ENCODE results near the gene PEX11A.
A peak's percentile ranks its signal among the peaks of the same experiment; 100 is the strongest.
"Not testable (repeated sequence)": the region's sequence is repeated elsewhere in the genome, so short reads cannot be mapped to it uniquely, and the experiment has no call there.

PEX11A gene, protein sequence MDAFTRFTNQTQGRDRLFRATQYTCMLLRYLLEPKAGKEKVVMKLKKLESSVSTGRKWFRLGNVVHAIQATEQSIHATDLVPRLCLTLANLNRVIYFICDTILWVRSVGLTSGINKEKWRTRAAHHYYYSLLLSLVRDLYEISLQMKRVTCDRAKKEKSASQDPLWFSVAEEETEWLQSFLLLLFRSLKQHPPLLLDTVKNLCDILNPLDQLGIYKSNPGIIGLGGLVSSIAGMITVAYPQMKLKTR

DNA sequence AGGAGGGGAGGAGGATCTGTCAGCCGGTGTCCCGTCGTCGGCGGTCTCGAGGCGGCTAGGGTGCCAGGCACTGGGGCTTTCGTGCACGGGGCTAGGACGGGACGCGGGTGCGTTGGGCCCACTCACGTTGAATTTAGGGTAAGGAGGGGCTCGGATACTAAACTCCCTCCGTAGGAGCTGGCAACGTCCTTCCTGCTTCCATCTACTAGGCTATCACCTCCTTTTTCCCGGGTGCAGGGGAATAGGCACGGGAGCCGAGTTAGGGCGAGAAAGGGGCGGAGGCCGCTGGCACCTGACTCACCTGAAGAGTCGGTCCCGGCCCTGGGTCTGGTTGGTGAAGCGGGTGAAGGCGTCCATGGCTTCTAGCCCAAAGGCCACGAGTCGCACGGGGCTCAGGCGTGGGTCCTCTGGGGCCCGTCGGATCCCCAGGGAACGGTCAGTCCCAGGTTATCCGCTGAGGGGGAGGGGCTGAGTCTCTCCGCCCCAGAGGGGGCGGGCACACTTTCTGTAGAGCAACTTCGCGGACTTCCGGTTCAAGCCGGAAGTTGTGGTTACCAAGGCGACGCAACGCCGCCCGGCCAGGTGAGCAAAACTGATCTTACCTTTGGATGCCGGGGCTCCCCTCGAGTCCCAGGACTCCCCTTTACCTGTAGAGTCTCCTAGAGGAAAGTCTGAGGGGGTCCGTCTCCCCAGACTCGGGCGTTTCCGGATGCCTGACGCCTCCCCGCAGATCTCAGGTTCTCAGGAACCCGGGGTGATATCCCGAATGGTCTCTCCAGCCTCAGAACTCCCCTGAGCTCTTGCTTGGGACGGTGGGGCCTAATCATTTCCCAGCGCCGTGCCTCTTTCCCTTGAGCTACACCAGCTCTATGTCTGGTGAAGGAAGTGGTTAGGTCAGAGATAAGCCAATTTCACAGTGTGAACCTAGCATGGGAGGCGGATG is at the start of gene PEX11A, which contains the start of gene WDR93:
PEX11A (minus strand) TSS at position 479 of the 943 bp plus-strand sequence; CDS start at position 357, 122 bp downstream.
WDR93 (plus strand) TSS at position 536 of the 943 bp plus-strand sequence. CDS start 10,936 bp downstream, outside the sequence.
- peak; percentile 79 for DNase-seq

DNA sequence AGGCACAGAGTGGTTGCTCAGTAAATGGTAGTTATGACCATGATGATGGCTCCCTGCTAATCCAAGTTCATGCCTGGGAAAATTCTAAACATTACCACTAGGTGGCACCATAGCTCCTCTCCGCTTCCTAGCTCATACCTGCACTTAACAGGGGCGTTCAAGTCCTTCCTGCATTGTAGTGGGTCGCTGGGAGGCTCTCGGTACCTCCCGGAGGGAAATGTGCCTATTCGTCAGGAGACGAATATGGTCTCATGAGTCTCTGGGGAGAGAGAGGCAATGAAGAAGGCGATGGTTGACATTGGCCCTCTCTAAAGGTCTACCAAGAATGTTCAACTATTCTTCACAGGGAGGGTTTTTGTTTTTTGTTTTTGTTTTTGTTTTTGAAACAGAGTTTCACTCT is 49.6 kb upstream of the PEX11A start:
- DNase-seq: peak; percentile 77

- no peak for DNase-seq
Measured at GRCh38 chr15:89735773-89736172, 45.2 kb upstream of the PEX11A start.

GRCh38 chr15:89732451-89733172 is 42.1 kb upstream of the PEX11A start:
- DNase-seq: no peak

DNA sequence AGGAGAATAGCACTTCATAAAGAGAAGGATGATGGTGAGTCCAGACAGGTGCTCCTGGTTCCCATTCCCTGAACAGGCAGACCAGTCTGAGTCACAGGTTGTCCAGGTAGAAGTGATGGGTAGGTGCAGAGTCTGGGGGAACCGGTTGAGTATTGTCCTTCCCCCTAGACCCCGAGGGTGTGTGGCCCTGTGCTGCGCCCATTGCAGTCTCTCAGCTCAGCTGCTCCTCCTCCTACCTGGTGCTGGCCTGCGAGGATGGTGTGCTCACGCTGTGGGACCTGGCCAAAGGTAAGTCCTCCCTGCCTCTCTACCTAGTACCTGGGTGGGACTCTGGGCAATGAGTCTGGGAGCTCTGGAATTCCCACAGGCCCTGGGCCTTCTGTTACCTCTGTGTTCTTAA is 40.7 kb upstream of the PEX11A start:
- no peak for DNase-seq

DNA sequence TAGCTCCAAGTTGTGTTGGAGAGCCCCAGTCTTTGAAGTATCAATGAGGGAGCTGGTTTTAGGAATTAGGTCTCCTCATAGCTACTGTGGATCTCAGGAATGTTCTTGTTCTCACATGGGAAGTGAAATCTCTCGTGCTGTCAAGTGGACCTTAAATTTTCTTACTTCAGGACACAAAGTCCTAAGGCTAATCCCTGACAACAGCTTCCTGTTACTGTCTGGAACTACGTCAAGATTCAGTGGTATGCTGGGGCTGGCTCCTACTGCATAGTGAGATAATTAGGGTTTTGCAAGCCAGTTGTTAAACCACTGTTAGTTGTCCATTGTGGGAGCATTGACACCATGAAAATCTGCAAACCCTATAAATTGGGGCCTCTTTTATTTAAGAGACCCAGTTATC is 37.7 kb upstream of the PEX11A start:
- DNase-seq: no peak

- no peak for DNase-seq
Measured at GRCh38 chr15:89725064-89725463, 34.5 kb upstream of the PEX11A start.

DNA sequence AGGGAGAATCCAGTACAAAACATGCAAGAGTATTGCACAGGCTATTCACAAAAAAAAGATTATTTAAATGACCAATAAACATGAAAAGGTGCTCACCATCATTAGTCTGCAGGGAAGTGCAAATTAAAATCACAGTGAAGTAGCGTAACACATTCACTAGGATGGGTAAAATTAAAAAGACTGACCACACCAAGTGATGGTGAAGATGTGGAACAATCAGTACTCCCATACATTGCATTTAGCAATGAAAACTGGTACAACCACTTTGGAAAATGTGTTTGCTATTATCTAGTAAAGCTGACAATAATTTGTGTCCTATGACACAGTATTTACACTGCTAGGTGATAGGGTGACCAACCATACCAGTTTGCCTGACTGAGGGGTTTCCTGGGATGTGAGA is 34.1 kb upstream of the PEX11A start:
- DNase-seq: no peak

- no peak for DNase-seq
Measured at GRCh38 chr15:89723031-89723430, 32.5 kb upstream of the PEX11A start.

DNA sequence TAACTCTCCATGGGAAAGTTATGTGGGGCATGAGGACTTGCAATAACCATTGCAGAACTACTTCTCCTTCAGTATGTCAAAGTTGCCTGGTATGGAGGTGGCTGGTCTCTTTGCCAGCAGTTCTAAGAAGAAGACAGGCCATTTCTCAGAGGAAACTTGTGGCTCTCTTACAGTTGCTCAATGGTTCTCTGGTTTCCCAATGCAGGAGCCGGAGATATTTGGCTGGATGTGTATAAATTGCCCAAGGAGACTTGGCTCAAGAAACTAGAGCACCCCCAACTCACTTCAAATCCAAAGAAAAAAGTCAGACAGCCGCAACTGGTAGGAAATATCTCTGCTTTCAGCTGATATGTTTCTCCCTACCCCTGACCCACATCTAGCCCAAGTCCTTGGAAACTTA is 24.2 kb upstream of the PEX11A start:
- DNase-seq: no peak

- DNase-seq: no peak
Measured at GRCh38 chr15:89707577-89707976, 17.0 kb upstream of the PEX11A start.

DNA sequence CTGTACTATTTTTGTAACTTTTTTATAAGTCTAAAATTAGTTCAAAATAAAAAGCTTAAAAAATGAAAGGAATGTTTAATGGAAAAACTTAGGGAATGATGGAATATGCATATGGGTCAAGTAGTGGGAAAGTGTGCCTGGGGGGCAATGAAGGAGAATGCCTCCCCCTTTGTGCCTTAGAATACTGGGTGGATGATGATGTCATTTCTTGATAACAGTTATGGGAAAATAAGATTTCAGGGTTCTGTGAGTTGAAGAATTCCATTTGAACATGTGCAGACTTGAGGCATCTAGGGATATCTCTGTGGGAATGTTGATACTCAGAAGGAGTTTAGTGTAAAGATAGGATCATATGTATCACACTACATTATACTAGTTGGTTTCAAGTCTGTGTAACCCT is 13.9 kb upstream of the PEX11A start:
- DNase-seq: peak; percentile 9

GRCh38 chr15:89695198-89695597 is 4.6 kb upstream of the PEX11A start:
- DNase-seq: no peak

- no peak for DNase-seq
Measured at GRCh38 chr15:89693696-89694095, 3.1 kb upstream of the PEX11A start.

GRCh38 chr15:89693091-89693490 is 2.5 kb upstream of the PEX11A start:
- DNase-seq: no peak

GRCh38 chr15:89689930-89690275 is 651 bp downstream of the PEX11A start:
- not testable (repeated sequence) for DNase-seq

DNA sequence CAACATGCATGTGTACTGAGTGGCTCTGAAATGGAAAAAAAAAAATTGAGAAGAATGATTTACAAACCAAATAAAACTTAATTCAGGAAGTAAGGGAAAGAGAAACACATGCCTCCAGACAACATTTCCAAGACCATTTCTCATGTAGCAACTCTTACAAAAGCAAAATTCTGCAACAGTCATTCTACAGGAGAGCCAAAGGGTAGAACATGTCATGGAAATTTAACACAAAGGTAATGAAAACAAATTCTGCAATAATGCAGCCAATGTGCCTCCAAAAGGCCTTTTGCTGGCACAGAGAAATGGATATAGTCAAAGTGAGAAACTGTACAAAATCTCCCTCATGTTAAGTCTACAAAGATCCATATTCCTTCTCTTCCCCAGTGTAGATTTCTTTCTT is 4.0 kb downstream of the PEX11A start:
- no peak for DNase-seq

DNA sequence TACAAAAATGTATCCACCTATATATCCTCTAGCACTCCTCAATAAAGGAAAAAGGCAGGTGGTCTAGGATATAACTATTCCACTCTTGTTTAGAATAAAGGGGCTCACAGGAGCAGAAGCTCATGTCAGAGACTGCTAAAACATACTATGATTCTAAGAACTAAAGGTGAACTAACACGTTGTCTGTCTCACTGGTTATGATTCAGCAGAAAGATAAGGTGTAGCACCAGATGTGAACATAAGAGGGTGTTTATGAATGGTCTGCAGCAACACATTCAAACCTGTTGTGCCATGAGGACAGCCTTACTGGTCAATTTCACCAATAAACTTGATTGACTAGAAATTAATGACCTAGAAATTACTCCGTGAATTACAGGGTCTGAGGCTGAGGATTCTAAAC is 4.6 kb downstream of the PEX11A start:
- DNase-seq: no peak

DNA sequence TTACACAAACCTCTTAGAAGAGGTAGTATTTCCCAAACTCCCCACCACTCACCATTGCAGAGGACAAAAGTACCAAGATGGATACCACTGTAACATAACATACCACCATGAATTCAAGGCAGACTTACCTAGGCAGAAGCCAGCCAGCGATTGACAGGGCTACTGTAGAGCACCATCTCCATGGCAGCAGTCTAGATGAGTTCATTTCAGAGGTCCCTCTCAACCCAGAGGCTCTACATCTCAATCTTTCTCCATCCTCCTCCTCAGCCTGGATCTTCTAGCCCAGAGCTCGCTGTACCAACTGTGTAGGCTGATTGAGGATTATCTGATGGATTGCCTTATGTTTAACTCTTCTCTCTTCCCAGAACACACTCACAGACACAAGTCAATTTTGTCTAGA is 9.4 kb downstream of the PEX11A start:
- DNase-seq: no peak

- no peak for DNase-seq
Measured at GRCh38 chr15:89680282-89680873, 10.2 kb downstream of the PEX11A start.

GRCh38 chr15:89679212-89679611 is 11.3 kb downstream of the PEX11A start, which contains the start of gene PLIN1:
Gene PLIN1 (minus strand): TSS chr15:89679367. CDS start chr15:89677489, 1,878 bp downstream.
- no peak for DNase-seq

GRCh38 chr15:89677381-89677780 is 13.2 kb downstream of the PEX11A start:
- DNase-seq: no peak

DNA sequence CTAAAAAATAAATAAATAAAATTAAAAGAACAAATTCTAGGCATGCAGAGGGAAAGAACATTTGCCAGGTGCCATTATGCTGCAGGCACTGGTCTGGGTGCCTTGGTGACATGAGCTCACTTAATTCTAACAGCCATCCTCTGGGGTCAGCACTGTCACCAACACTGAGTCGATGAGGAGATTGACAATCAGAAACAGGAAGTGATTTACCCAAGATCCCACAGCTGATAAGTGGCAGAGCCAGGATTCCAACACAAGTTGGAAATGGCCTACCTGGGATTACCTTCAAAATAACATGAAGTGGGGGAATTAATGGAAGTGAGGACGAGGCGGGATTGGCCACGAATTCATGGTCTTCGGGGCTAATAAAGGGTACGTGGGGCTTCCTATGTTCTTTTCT is 14.9 kb downstream of the PEX11A start:
- DNase-seq: no peak

Measured in EL (cell line).